K562 (cell line): Measurements from ENCODE around the gene COL4A1. TPM values are rescaled to one million over a fixed set of nuclear protein-coding genes. Genes with fewer than 3 reads are reported as not detected.

Experiments used
- ATAC-seq: fragments of 200-7000 bp; cut with Tn5 transposase; 3 replicates; pipeline ENCODE4 v1.9.1; 2020; ENCODE audit warnings: moderate library complexity
- BruUV-seq: library from RNA; stranded (reverse); fragments of 400-500 nt; replicated peaks from 2 replicates; lab custom pipeline; 2021; lab: Mats Ljungman, UMichigan
- CTCF ChIA-PET: fragments of 300-600 bp; formaldehyde crosslinking; extraction: SDS; loops from one replicate; lab custom pipeline; 2021; ENCODE audit warnings: low intra/inter-chr PET ratio; lab: Yijun Ruan, JAX
- POLR2A ChIA-PET: fragments of 300-600, 350-650 bp; sonication (Branson Sonifier 250); formaldehyde crosslinking; extraction: SDS; loops from one replicate; lab custom pipeline; 2021; ENCODE audit warnings: antibody characterized with exemption, inconsistent platforms; lab: Yijun Ruan, JAX
- DNase-seq, 4 experiments: peaks; one replicate each; pipeline versions ENCODE4 v3.0.0 to v3.0.0-alpha.2; 2011 to 2018; ENCODE audit warnings: low spot score in 3 of 4, mixed read lengths in 3 of 4; ENCODE audit errors: extremely low read depth in 1 of 4
- FAIRE-seq: peaks from 2 replicates; lab custom pipeline; 2011; peaks lifted over from hg19 to GRCh38; lab: Jason Lieb, UNC
- H2AFZ ChIP-seq: 2 replicates; pipeline ENCODE4 v1.6.0; 2011; ENCODE audit warnings: low read depth, low read length, control low read depth, inconsistent platforms
- H3K27ac ChIP-seq: fragments of 200-600 bp; 3 replicates; pipeline ENCODE4 v1.8.0; 2011; ENCODE audit warnings: low read depth, mild to moderate bottlenecking, control low read depth, inconsistent platforms, low read length, moderate library complexity, mixed read lengths; ENCODE audit errors: extremely low read depth
- H3K27me3 ChIP-seq, 2 experiments: fragments of 300-600 bp in 1 of 2; 2 replicates in 1 of 2; 3 replicates in 1 of 2; pipeline versions ENCODE4 v1.6.0 to v1.8.0; 2011; ENCODE audit warnings: inconsistent platforms in 2 of 2, low read length in 2 of 2, mild to moderate bottlenecking in 1 of 2, mixed read lengths in 1 of 2, moderate library complexity in 1 of 2; ENCODE audit not compliant: control insufficient read depth in 2 of 2, insufficient read depth in 2 of 2
- H3K36me3 ChIP-seq: fragments of 300-600 bp; 3 replicates; pipeline ENCODE4 v1.8.0; 2011; ENCODE audit warnings: mild to moderate bottlenecking, low read length, inconsistent platforms; ENCODE audit not compliant: control insufficient read depth, insufficient read depth
- H3K4me1 ChIP-seq, 2 experiments: fragments of 200-600 bp in 1 of 2; replicated peaks in 1 of 2; 2 replicates in 1 of 2; 3 replicates in 1 of 2; pipeline versions ENCODE4 v1.5.1 to v1.8.0; 2011; ENCODE audit warnings: inconsistent platforms in 2 of 2, low read length in 2 of 2, mild to moderate bottlenecking in 1 of 2, mixed read lengths in 1 of 2, moderate library complexity in 1 of 2; ENCODE audit not compliant: control insufficient read depth in 2 of 2, insufficient read depth in 2 of 2
- H3K4me2 ChIP-seq: 2 replicates; pipeline ENCODE4 v1.6.1; 2011; ENCODE audit warnings: low read length, control low read depth, inconsistent platforms, mixed read lengths; ENCODE audit not compliant: insufficient read depth
- H3K4me3 ChIP-seq: fragments of 200-600 bp; sonication (generic), shearing (Covaris generic); 2 replicates; pipeline ENCODE4 v1.5.1; 2016; ENCODE audit warnings: control low read depth, inconsistent platforms
- H3K79me2 ChIP-seq: fragments of 200-600 bp; 3 replicates; pipeline ENCODE4 v1.8.0; 2011; ENCODE audit warnings: low read length, inconsistent platforms; ENCODE audit not compliant: control insufficient read depth, insufficient read depth
- H3K9ac ChIP-seq, 2 experiments: 2 replicates each; pipeline versions ENCODE4 v1.6.0 to v1.6.1; 2011; ENCODE audit warnings: low read depth in 2 of 2, low read length in 2 of 2, control low read depth in 1 of 2, inconsistent platforms in 1 of 2, mild to moderate bottlenecking in 1 of 2, mixed read lengths in 1 of 2; ENCODE audit not compliant: insufficient read depth in 1 of 2
- H3K9me1 ChIP-seq: one replicate; pipeline ENCODE4 v1.6.0; 2011; ENCODE audit warnings: inconsistent platforms, mild to moderate bottlenecking, low read length, moderate library complexity; ENCODE audit not compliant: control insufficient read depth, insufficient read depth
- H3K9me3 ChIP-seq: replicated peaks from 2 replicates; pipeline ENCODE4 v1.5.1; 2011; ENCODE audit warnings: low read depth, low read length, inconsistent platforms; ENCODE audit not compliant: control insufficient read depth, insufficient read depth
- H4K20me1 ChIP-seq: replicated peaks from 2 replicates; pipeline ENCODE4 v1.6.1; 2011; ENCODE audit warnings: low read length, inconsistent platforms, mixed read lengths; ENCODE audit not compliant: control insufficient read depth, insufficient read depth
- MYNN ChIP-seq, 2 experiments: sonication (generic); formaldehyde crosslinking in 1 of 2; IDR thresholded peaks; 2 replicates each; pipeline versions ENCODE4 v1.5.0 to v1.6.1; 2016 to 2020; ENCODE audit warnings: antibody characterized with exemption in 1 of 2, missing genetic modification reagents in 1 of 2
- NR2F6 ChIP-seq: fragments of 450-650 bp; formaldehyde crosslinking; IDR thresholded peaks from 2 replicates; pipeline ENCODE4 v1.4.0; 2020; ENCODE audit warnings: mild to moderate bottlenecking
- ZNF584 ChIP-seq: fragments of 200-800 bp; sonication (Bioruptor generic); IDR thresholded peaks from 2 replicates; pipeline ENCODE4 v1.6.1; 2016; ENCODE audit warnings: low read depth, mild to moderate bottlenecking, missing genetic modification characterization, missing compliant biosample characterization
- ZNF586 ChIP-seq: fragments of 450-650 bp; formaldehyde crosslinking; conservative IDR thresholded peaks from 2 replicates; pipeline ENCODE4 v1.4.0; 2020; ENCODE audit warnings: mild to moderate bottlenecking, moderate library complexity
- ZNF707 ChIP-seq: fragments of 250-450 bp; sonication (Bioruptor Pico); conservative IDR thresholded peaks from 2 replicates; pipeline ENCODE4 v1.8.0; 2022; ENCODE audit warnings: inconsistent platforms, mild to moderate bottlenecking, moderate library complexity
- WGBS: fragments of 100-300 bp; shearing (Covaris generic); methylation state at CpG from one replicate; pipeline ENCODE4 v1.1.6; 2016; ENCODE audit warnings: low coverage, mixed read lengths; ENCODE audit not compliant: insufficient coverage; ENCODE audit errors: missing lambda C conversion rate; 5-methylcytosine and 5-hydroxymethylcytosine counted together
- in situ Hi-C: fragments of 300-500 bp; cut with MboI; formaldehyde crosslinking; loops from 4 replicates; pipeline ENCODE4 v1.15.0; 2018; ENCODE audit warnings: inconsistent platforms, mixed read lengths
- intact Hi-C: fragments of 100-400 bp; cut with micrococcal nuclease; formaldehyde crosslinking; loops from 2 replicates; pipeline ENCODE4 v1.14.2; 2022
- polyA plus RNA-seq, 8 experiments: library from polyadenylated mRNA; depleted of rRNA in 4 of 8; stranded (reverse) in 5 of 8; unstranded in 3 of 8; fragments of >200 nt; fragmentation: Nextera tagmentation in 2 of 8; fragmentation: Illumina TruSeq in 1 of 8; extraction: Ambion mirVana in 2 of 8; extraction: Trizol in 1 of 8; gene quantifications; 2 replicates each; pipeline versions ENCODE4 v1.2.1 to v1.2.3, GENCODE V29; 2011 to 2014; ENCODE audit warnings: inconsistent platforms in 1 of 8, missing spikeins in 1 of 8
- total RNA-seq, 7 experiments: library from RNA; depleted of rRNA in 6 of 7; stranded (reverse); fragments of >200 nt in 6 of 7; fragmentation: Illumina TruSeq in 2 of 7; extraction: Trizol in 2 of 7; gene quantifications; 2 replicates each; pipeline versions ENCODE4 v1.2.1 to v1.2.3, GENCODE V29; 2011 to 2021; ENCODE audit warnings: low replicate concordance in 1 of 7
- TF ChIP-seq, protein P1 (sequence below): fragments of 250-450 bp; sonication (Bioruptor Pico); IDR thresholded peaks from 2 replicates; pipeline ENCODE4 v1.8.0; 2021; ENCODE audit warnings: borderline replicate concordance, mild to moderate bottlenecking, moderate library complexity; ENCODE audit not compliant: poor library complexity, severe bottlenecking
- TF ChIP-seq, protein P2 (sequence below), 3 experiments: IDR thresholded peaks in 2 of 3; conservative IDR thresholded peaks in 1 of 3; 2 replicates each; pipeline ENCODE4 v1.5.1; 2011 to 2012; ENCODE audit warnings: low read length in 3 of 3, mild to moderate bottlenecking in 3 of 3, control low read depth in 2 of 3, improper control_type of control experiment in 1 of 3, inconsistent platforms in 1 of 3, low read depth in 1 of 3, mixed read lengths in 1 of 3, moderate library complexity in 1 of 3; ENCODE audit not compliant: insufficient read depth in 2 of 3

COL4A1 gene
- total and polyA plus RNA-seq, 9 of the 15 experiments (the other 6 are each of a cell fraction or from before 2014, with no cell fraction given): 0.35 TPM; not detected in 8

DNA sequence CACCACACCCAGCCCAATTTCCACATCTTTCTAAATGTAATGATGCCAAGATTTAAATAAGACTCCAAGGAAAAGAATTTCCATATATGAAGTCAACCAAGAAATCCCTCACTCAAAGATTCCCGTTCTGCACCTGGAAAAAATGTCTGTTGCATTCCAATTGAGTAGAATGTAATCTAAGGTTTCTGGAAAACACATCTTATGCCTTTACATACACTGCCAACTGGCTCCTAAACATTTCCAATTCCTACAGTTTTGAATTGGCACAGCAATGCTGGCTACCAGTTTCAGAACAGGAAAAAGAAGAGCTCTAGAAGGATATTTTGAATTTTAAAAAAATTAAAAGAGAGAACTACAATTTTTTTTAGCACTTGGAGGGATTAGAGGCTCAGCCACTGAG lies 43.1 kb upstream of the COL4A1 start:
- POLR2A ChIA-PET: no interaction called here
- Histone ChIP-seq H3K79me2 (no peaks in the 10 kb centered on the region), H3K9me3 (no peaks in the 10 kb centered on the region)
- FAIRE-seq (no peak), DNase-seq (no peak)
- in situ Hi-C loops: no loop called here
- CTCF ChIA-PET: no interaction called here
- no peak for TF ChIP-seq MYNN (IDR thresholded peaks at IDR 0.05)
- no peak for TF ChIP-seq MYNN (CRISPR knock-in tag; IDR thresholded peaks at IDR 0.05)
- TF ChIP-seq, protein P1, sequence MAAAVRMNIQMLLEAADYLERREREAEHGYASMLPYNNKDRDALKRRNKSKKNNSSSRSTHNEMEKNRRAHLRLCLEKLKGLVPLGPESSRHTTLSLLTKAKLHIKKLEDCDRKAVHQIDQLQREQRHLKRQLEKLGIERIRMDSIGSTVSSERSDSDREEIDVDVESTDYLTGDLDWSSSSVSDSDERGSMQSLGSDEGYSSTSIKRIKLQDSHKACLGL (CRISPR knock-in tag): no peak
- TF ChIP-seq ZNF707 (CRISPR knock-in tag): no peak
- TF ChIP-seq ZNF586 (CRISPR knock-in tag): no peak
- TF ChIP-seq, protein P2, sequence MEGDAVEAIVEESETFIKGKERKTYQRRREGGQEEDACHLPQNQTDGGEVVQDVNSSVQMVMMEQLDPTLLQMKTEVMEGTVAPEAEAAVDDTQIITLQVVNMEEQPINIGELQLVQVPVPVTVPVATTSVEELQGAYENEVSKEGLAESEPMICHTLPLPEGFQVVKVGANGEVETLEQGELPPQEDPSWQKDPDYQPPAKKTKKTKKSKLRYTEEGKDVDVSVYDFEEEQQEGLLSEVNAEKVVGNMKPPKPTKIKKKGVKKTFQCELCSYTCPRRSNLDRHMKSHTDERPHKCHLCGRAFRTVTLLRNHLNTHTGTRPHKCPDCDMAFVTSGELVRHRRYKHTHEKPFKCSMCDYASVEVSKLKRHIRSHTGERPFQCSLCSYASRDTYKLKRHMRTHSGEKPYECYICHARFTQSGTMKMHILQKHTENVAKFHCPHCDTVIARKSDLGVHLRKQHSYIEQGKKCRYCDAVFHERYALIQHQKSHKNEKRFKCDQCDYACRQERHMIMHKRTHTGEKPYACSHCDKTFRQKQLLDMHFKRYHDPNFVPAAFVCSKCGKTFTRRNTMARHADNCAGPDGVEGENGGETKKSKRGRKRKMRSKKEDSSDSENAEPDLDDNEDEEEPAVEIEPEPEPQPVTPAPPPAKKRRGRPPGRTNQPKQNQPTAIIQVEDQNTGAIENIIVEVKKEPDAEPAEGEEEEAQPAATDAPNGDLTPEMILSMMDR (IDR thresholded peaks at IDR 0.05 in 2 of 3, conservative IDR thresholded peaks at IDR 0.05 in 1 of 3; ENCODE audit: insufficient read depth in 2 of 3, low read depth in 1 of 3, low read length in 3 of 3): no peak
- no peak for TF ChIP-seq NR2F6 (CRISPR knock-in tag)
- TF ChIP-seq ZNF584: no peak
- TF ChIP-seq, all 486 proteins: peak for 0
- H3K4me2 ChIP-seq: no peak overlapping the region
- no peak for ATAC-seq
- no peaks in the 10 kb centered on the region for H4K20me1 ChIP-seq
- no peaks in the 10 kb centered on the region for H3K4me1 ChIP-seq
- no TSS peak for BruUV-seq
- H3K4me3 ChIP-seq: no peak overlapping the region
- H3K27ac ChIP-seq: no peak overlapping the region
- no peak overlapping the region for H3K9ac ChIP-seq
- no peak overlapping the region for H2AFZ ChIP-seq
- H3K36me3 ChIP-seq: no peaks in the 10 kb centered on the region
- intact Hi-C loops: no loop called here
- H3K27me3 ChIP-seq: peaks cover 0 to 28% of the 10 kb centered on the region in 2 experiments; a peak in 2 of 5 replicates
- no peaks in the 10 kb centered on the region for H3K9me1 ChIP-seq
- 0% methylated on average over 1 of the region's 1 CpG for WGBS
